H1 (cell line): Measurements from ENCODE around the gene DET1. TPM values are rescaled to one million over a fixed set of nuclear protein-coding genes. Genes with fewer than 3 reads are reported as not detected.

Experiments
- CTCF ChIA-PET: fragments of 300-600 bp; sonication (Branson Sonifier 250); formaldehyde crosslinking; loops from one replicate; lab custom pipeline; 2021; ENCODE audit not compliant: partially characterized antibody; lab: Charles Lee
- POLR2A ChIA-PET: fragments of 300-600 bp; sonication (Branson Sonifier 250); formaldehyde crosslinking; loops from one replicate; lab custom pipeline; 2021; ENCODE audit warnings: inconsistent platforms; ENCODE audit not compliant: partially characterized antibody; lab: Charles Lee
- DNase-seq, 2 experiments: peaks; one replicate each; pipeline versions ENCODE4 v3.0.0 to v3.0.0-alpha.2; 2010 to 2022; ENCODE audit warnings: low spot score in 2 of 2, low read depth in 1 of 2, mixed read lengths in 1 of 2
- FAIRE-seq: peaks from 2 replicates; lab custom pipeline; 2011; peaks lifted over from hg19 to GRCh38; lab: Jason Lieb, UNC
- H2AFZ ChIP-seq: 2 replicates; pipeline ENCODE4 v1.8.1; 2012; ENCODE audit warnings: low read length, inconsistent platforms
- H2AK5ac ChIP-seq: 2 replicates; pipeline ENCODE4 v1.6.1; 2013; ENCODE audit warnings: low read depth, low read length
- H2BK120ac ChIP-seq: replicated peaks from 2 replicates; pipeline ENCODE3; 2013; ENCODE audit warnings: low read depth, low read length, inconsistent platforms
- H2BK12ac ChIP-seq: 2 replicates; pipeline ENCODE4 v1.6.1; 2013; ENCODE audit warnings: low read depth, low read length
- H2BK15ac ChIP-seq: 2 replicates; pipeline ENCODE4 v1.6.1; 2013; ENCODE audit warnings: low read length
- H2BK20ac ChIP-seq: 2 replicates; pipeline ENCODE4 v1.6.1; 2013; ENCODE audit warnings: low read length
- H2BK5ac ChIP-seq: 2 replicates; pipeline ENCODE4 v1.6.1; 2013; ENCODE audit warnings: low read depth, low read length
- H3K14ac ChIP-seq: 2 replicates; pipeline ENCODE4 v1.6.1; 2013; ENCODE audit warnings: inconsistent platforms; ENCODE audit not compliant: insufficient read length
- H3K18ac ChIP-seq: 2 replicates; pipeline ENCODE4 v1.6.1; 2013; ENCODE audit warnings: low read length; ENCODE audit errors: extremely low read depth
- H3K23ac ChIP-seq: 2 replicates; pipeline ENCODE4 v1.6.1; 2013; ENCODE audit warnings: inconsistent platforms; ENCODE audit not compliant: insufficient read length
- H3K23me2 ChIP-seq: 2 replicates; pipeline ENCODE4 v1.6.1; 2013; ENCODE audit warnings: low read depth, low read length
- H3K27ac ChIP-seq: 2 replicates; pipeline ENCODE4 v1.6.1; 2011; ENCODE audit warnings: low read depth, low read length, inconsistent platforms
- H3K27me3 ChIP-seq, 4 experiments: replicated peaks in 1 of 4; 1 replicate in 1 of 4; 2 replicates in 3 of 4; pipeline versions ENCODE4 v1.6.1 to v1.8.1; 2011 to 2013; ENCODE audit warnings: low read length in 3 of 4, mild to moderate bottlenecking in 3 of 4, inconsistent platforms in 2 of 4, mixed read lengths in 2 of 4, moderate library complexity in 1 of 4; ENCODE audit not compliant: control insufficient read depth in 3 of 4, insufficient read depth in 3 of 4; ENCODE audit errors: extremely low read depth in 1 of 4
- H3K36me3 ChIP-seq, 4 experiments: 2 replicates each; pipeline versions ENCODE4 v1.6.1 to v1.8.1; 2011 to 2013; ENCODE audit warnings: mild to moderate bottlenecking in 4 of 4, low read length in 3 of 4, moderate library complexity in 2 of 4, control low read depth in 1 of 4, inconsistent platforms in 1 of 4; ENCODE audit not compliant: insufficient read depth in 4 of 4, control insufficient read depth in 2 of 4
- H3K4ac ChIP-seq: replicated peaks from 2 replicates; pipeline ENCODE3; 2013; ENCODE audit warnings: low read length, low read depth, mixed read lengths, inconsistent platforms; ENCODE audit not compliant: insufficient read length
- H3K4me1 ChIP-seq, 4 experiments: replicated peaks in 1 of 4; 1 replicate in 1 of 4; 2 replicates in 3 of 4; pipeline versions ENCODE4 v1.6.1 to v1.8.1; 2011 to 2013; ENCODE audit warnings: low read length in 3 of 4, inconsistent platforms in 2 of 4, mixed read lengths in 1 of 4; ENCODE audit not compliant: insufficient read depth in 4 of 4, control insufficient read depth in 3 of 4
- H3K4me2 ChIP-seq, 2 experiments: 2 replicates each; pipeline versions ENCODE4 v1.6.1 to v1.8.1; 2011 to 2013; ENCODE audit warnings: low read depth in 2 of 2, low read length in 2 of 2, control low read depth in 1 of 2, inconsistent platforms in 1 of 2, mild to moderate bottlenecking in 1 of 2; ENCODE audit not compliant: insufficient read depth in 1 of 2
- H3K4me3 ChIP-seq, 4 experiments: fragments of 200-600, 300-600 bp in 1 of 4; sonication (generic), shearing (Covaris generic), sonication (Bioruptor Twin) in 1 of 4; 2 replicates each; pipeline versions ENCODE4 v1.5.1 to v1.8.1; 2011 to 2016; ENCODE audit warnings: low read length in 4 of 4, low read depth in 3 of 4, control low read depth in 2 of 4, inconsistent platforms in 2 of 4, mild to moderate bottlenecking in 2 of 4, mixed read lengths in 1 of 4, moderate library complexity in 1 of 4; ENCODE audit not compliant: insufficient read depth in 2 of 4; ENCODE audit errors: extremely low read depth in 1 of 4
- H3K56ac ChIP-seq: replicated peaks from 2 replicates; pipeline ENCODE3; 2013; ENCODE audit warnings: low read depth, mild to moderate bottlenecking, mixed read lengths, low read length, inconsistent platforms; ENCODE audit not compliant: insufficient read length
- H3K79me1 ChIP-seq: 2 replicates; pipeline ENCODE4 v1.6.1; 2013; ENCODE audit warnings: low read depth, low read length, control low read depth
- H3K79me2 ChIP-seq, 2 experiments: 2 replicates each; pipeline versions ENCODE4 v1.6.1 to v1.8.1; 2012 to 2013; ENCODE audit warnings: low read length in 2 of 2, mild to moderate bottlenecking in 2 of 2, inconsistent platforms in 1 of 2; ENCODE audit not compliant: insufficient read depth in 2 of 2, control insufficient read depth in 1 of 2
- H3K9ac ChIP-seq, 4 experiments: replicated peaks in 1 of 4; 1 replicate in 1 of 4; 2 replicates in 3 of 4; pipeline versions ENCODE4 v1.6.1 to v1.8.1; 2011 to 2013; ENCODE audit warnings: low read depth in 3 of 4, low read length in 3 of 4, control low read depth in 2 of 4, mild to moderate bottlenecking in 2 of 4, moderate library complexity in 2 of 4, inconsistent platforms in 1 of 4; ENCODE audit errors: extremely low read depth in 1 of 4
- H3K9me3 ChIP-seq, 2 experiments: 2 replicates each; pipeline versions ENCODE4 v1.6.1 to v1.8.1; 2012 to 2013; ENCODE audit warnings: mild to moderate bottlenecking in 2 of 2, moderate library complexity in 2 of 2, control low read depth in 1 of 2, inconsistent platforms in 1 of 2, low read depth in 1 of 2, low read length in 1 of 2, mixed read lengths in 1 of 2; ENCODE audit not compliant: insufficient read depth in 2 of 2
- H4K20me1 ChIP-seq, 2 experiments: replicated peaks in 1 of 2; 2 replicates each; pipeline versions ENCODE3 to v1.8.1; 2011 to 2013; ENCODE audit warnings: inconsistent platforms in 2 of 2, low read length in 2 of 2, mild to moderate bottlenecking in 1 of 2; ENCODE audit not compliant: insufficient read depth in 2 of 2, control insufficient read depth in 1 of 2
- H4K5ac ChIP-seq: 2 replicates; pipeline ENCODE4 v1.6.1; 2013; ENCODE audit warnings: low read length, low read depth, mixed read lengths, inconsistent platforms; ENCODE audit not compliant: insufficient read length
- H4K8ac ChIP-seq: 2 replicates; pipeline ENCODE4 v1.8.0; 2013; ENCODE audit warnings: mild to moderate bottlenecking, moderate library complexity, low read length, inconsistent platforms; ENCODE audit not compliant: insufficient read depth; ENCODE audit errors: extremely low read depth
- H4K91ac ChIP-seq: replicated peaks from 2 replicates; pipeline ENCODE3; 2013; ENCODE audit warnings: low read length, mixed read lengths, inconsistent platforms; ENCODE audit not compliant: insufficient read length
- CBX5 ChIP-seq: fragments of 300-800, 300-1000 bp; sonication (generic); IDR thresholded peaks from 2 replicates; pipeline ENCODE4 v1.7.1; 2016; ENCODE audit warnings: antibody characterized with exemption, low read length, low read depth
- CHD2 ChIP-seq: IDR thresholded peaks from 2 replicates; pipeline ENCODE4 v1.6.1; 2012; ENCODE audit warnings: low read length, improper control_type of control experiment
- CTCF ChIP-seq, 3 experiments: IDR thresholded peaks; 1 replicate in 2 of 3; 2 replicates in 1 of 3; pipeline versions ENCODE4 v1.5.1 to v1.6.1; 2011; ENCODE audit warnings: low read length in 3 of 3, mild to moderate bottlenecking in 3 of 3, inconsistent platforms in 2 of 3, low read depth in 1 of 3, moderate library complexity in 1 of 3; ENCODE audit not compliant: insufficient read depth in 1 of 3; ENCODE audit errors: control extremely low read depth in 1 of 3
- FOSL1 ChIP-seq: IDR thresholded peaks from 2 replicates; pipeline ENCODE4 v1.6.1; 2011; ENCODE audit warnings: mild to moderate bottlenecking, low read depth, low read length, moderate library complexity; ENCODE audit not compliant: insufficient read depth
- GTF2F1 ChIP-seq: IDR thresholded peaks from 2 replicates; pipeline ENCODE4 v1.6.1; 2012; ENCODE audit warnings: low read depth, low read length, improper control_type of control experiment, borderline replicate concordance
- HDAC2 ChIP-seq, 2 experiments: fragments of 300-600 bp in 1 of 2; sonication (generic) in 1 of 2; IDR thresholded peaks; 2 replicates each; pipeline ENCODE4 v1.6.1; 2011 to 2012; ENCODE audit warnings: low read depth in 2 of 2, low read length in 2 of 2, mild to moderate bottlenecking in 2 of 2, moderate library complexity in 2 of 2, borderline replicate concordance in 1 of 2, inconsistent platforms in 1 of 2
- JUND ChIP-seq: IDR thresholded peaks from 2 replicates; pipeline ENCODE4 v1.6.1; 2011; ENCODE audit warnings: mild to moderate bottlenecking, improper control_type of control experiment, low read length
- KDM5A ChIP-seq: fragments of 200-600 bp; IDR thresholded peaks from 2 replicates; pipeline ENCODE4 v1.7.1; 2012; ENCODE audit warnings: mild to moderate bottlenecking, low read length, inconsistent platforms, mixed read lengths
- MAX ChIP-seq: IDR thresholded peaks from 2 replicates; pipeline ENCODE4 v1.6.1; 2012; ENCODE audit warnings: inconsistent platforms
- SRF ChIP-seq: IDR thresholded peaks from 2 replicates; pipeline ENCODE4 v1.6.1; 2011; ENCODE audit warnings: mild to moderate bottlenecking, low read depth, low read length, moderate library complexity
- whole genome bisulfite sequencing, 2 experiments: shearing (Covaris generic) in 1 of 2; methylation state at CpG; one replicate each; pipeline versions ENCODE4 v1.1.6 to v1.1.7; 2013 to 2015; ENCODE audit warnings: low lambda C conversion rate in 2 of 2, mixed read lengths in 2 of 2, inconsistent platforms in 1 of 2, low coverage in 1 of 2, missing lambda C conversion rate in 1 of 2; ENCODE audit not compliant: insufficient replicate concordance in 2 of 2, insufficient coverage in 1 of 2, insufficient read length in 1 of 2; ENCODE audit errors: extremely low coverage in 1 of 2, missing lambda C conversion rate in 1 of 2; 5-methylcytosine and 5-hydroxymethylcytosine counted together
- polyA plus RNA-seq, 7 experiments: library from polyadenylated mRNA; depleted of rRNA in 3 of 7; stranded (reverse) in 5 of 7; unstranded in 2 of 7; fragments of >200 nt in 5 of 7; fragments of 200-250 nt in 2 of 7; gene quantifications; 1 replicate in 5 of 7; 2 replicates in 1 of 7; 4 replicates in 1 of 7; pipeline versions ENCODE4 v1.2.1 to v1.2.3, GENCODE V29; 2011 to 2013; ENCODE audit warnings: missing spikeins in 2 of 7, mixed read lengths in 2 of 7
- total RNA-seq: library from RNA; stranded (reverse); fragmentation: NEBNext Ultra II Directional; extraction: Animal tissue kit (Norgen Biotek cat#: 25700); gene quantifications from 2 replicates; pipeline ENCODE4 v1.2.1, GENCODE V29; 2021

The DET1 gene
- total and polyA plus RNA-seq, 2 of the 8 experiments (the other 6 are each of a cell fraction or from before 2014, with no cell fraction given) = 5.4 to 8.5 TPM

GRCh38 chr15:88571153-88571851 lies 24.8 kb upstream of the DET1 start:
- H2BK12ac ChIP-seq = no peak overlapping the region; the same call in 1 of the 2 replicates
- no peak overlapping the region for H3K18ac ChIP-seq
- no peak overlapping the region for H2AK5ac ChIP-seq
- FAIRE-seq = no peak
- H4K91ac ChIP-seq = no peak overlapping the region
- POLR2A ChIA-PET = no interaction called here
- no peak overlapping the region for H2AFZ ChIP-seq
- TF ChIP-seq JUND = no peak
- TF ChIP-seq SRF = no peak
- TF ChIP-seq CHD2 = no peak
- TF ChIP-seq GTF2F1 = no peak
- no peak for TF ChIP-seq CBX5
- TF ChIP-seq HDAC2 (IDR thresholded peaks at IDR 0.05; ENCODE audit: borderline replicate concordance in 1 of 2, low read depth in 2 of 2, low read length in 2 of 2) = no peak
- TF ChIP-seq FOSL1 = no peak
- no peak for TF ChIP-seq MAX
- TF ChIP-seq KDM5A = no peak
- no peak for TF ChIP-seq CTCF (IDR thresholded peaks at IDR 0.05; ENCODE audit: control extremely low read depth in 1 of 3, insufficient read depth in 1 of 3, low read depth in 1 of 3, low read length in 3 of 3)
- no peak overlapping the region for H2BK20ac ChIP-seq
- no peak overlapping the region for H3K14ac ChIP-seq
- H4K5ac ChIP-seq = no peak overlapping the region
- no peak overlapping the region for H3K9ac ChIP-seq
- H2BK5ac ChIP-seq = no peak overlapping the region
- H3K4me2 ChIP-seq = no peak overlapping the region
- H3K9me3 ChIP-seq = no peaks in the 10 kb centered on the region
- no peak overlapping the region for H3K56ac ChIP-seq
- H3K4me3 ChIP-seq = no peak overlapping the region
- H3K23me2 ChIP-seq = no peaks in the 10 kb centered on the region; the same call in 1 of the 2 replicates
- H2BK120ac ChIP-seq = no peak overlapping the region
- peaks cover 0 to 5% (median under 1%) of the 10 kb centered on the region in 4 experiments; a peak in 1 of 7 replicates for H3K4me1 ChIP-seq
- no peak overlapping the region for H3K4ac ChIP-seq
- 78% methylated on average over 7 of the region's 7 CpGs; no CpG with 5 or more reads in 1 of the 2 experiments for WGBS, 2 experiments
- no peaks in the 10 kb centered on the region for H3K27me3 ChIP-seq
- no peak for DNase-seq
- CTCF ChIA-PET = interaction anchor here (1.3 kb wide), 1 partner anchor 33 kb away, joined by 3 read pairs; no protein-coding TSS in a partner anchor
- no peaks in the 10 kb centered on the region for H3K36me3 ChIP-seq
- H4K8ac ChIP-seq = no peak overlapping the region
- no peak overlapping the region for H2BK15ac ChIP-seq
- no peak overlapping the region for H3K23ac ChIP-seq
- no peaks in the 10 kb centered on the region for H3K79me2 ChIP-seq
- no peaks in the 10 kb centered on the region for H3K79me1 ChIP-seq
- H4K20me1 ChIP-seq = no peaks in the 10 kb centered on the region
- H3K27ac ChIP-seq = no peak overlapping the region
